ENCODE measurements around the gene OSBPL10.
"Not testable (repeated sequence)": the region's sequence is repeated elsewhere in the genome, so short reads cannot be mapped to it uniquely, and the experiment has no call there.

OSBPL10 gene

DNA sequence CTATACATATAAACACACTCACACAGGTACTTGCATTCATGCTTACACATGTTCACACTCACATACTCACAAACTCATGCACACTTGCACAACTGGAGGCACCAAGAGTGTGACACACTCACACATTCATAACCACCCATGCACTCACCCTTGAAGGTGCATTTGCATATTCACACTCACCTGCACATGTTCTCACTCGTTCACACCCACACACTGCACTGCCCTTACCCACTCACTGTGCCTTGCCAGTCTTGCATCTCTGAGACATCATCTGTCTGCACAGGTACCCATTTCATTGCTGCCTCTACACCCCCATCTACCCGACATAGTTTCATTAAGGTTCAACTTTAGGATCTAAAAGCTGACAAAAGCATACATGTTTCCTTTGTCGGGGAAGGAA lies 95.8 kb downstream of the OSBPL10 start:
- no peak for DNase-seq

DNA sequence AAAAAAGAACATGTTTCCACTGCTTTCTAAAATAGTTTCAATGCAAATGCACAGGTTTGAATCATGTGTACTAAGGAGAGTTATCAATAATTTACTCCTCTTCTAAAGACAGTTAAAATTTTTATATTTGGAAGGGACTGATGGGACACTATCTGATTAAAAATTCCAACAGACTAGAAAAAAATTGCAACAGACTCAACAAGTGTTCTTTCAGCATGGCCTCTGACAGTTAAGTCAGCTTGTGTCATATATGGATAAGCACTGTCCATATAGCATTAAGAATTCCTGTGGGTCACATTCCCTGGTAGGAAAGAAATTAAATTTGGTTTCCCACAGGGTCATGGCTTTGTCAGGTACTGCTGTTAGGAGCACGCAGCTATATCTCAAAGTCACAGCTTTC lies 96.8 kb downstream of the OSBPL10 start:
- no peak for DNase-seq

DNA sequence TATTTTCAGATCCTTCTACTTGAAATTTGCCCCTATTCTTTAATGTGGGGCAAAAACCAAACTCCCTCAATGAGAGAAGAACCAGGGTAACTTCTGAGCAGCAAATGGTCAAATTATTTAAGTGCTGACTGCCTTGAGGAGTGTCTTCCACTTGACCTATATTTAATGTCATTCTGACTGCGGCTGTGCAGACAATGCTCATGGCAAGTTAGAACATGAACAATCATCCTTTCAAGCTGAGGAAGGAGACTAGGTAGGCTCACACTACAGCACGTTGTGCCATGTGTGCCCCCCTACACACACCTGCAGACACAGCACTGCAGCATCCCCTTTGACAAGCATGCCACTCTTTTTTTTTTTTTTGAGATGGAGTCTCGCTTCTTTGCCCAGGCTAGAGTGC lies 98.2 kb downstream of the OSBPL10 start:
- no peak for DNase-seq

GRCh38 chr3:31882431-31882830 lies 98.6 kb downstream of the OSBPL10 start:
- DNase-seq, result no peak

- no peak for DNase-seq
Measured at GRCh38 chr3:31880482-31881078, 100.5 kb downstream of the OSBPL10 start.

- DNase-seq, result no peak
Measured at GRCh38 chr3:31880020-31880419, 101.0 kb downstream of the OSBPL10 start.

GRCh38 chr3:31879365-31879764 lies 101.7 kb downstream of the OSBPL10 start:
- no peak for DNase-seq

- DNase-seq, result no peak
Measured at GRCh38 chr3:31878231-31878838, 102.7 kb downstream of the OSBPL10 start.

DNA sequence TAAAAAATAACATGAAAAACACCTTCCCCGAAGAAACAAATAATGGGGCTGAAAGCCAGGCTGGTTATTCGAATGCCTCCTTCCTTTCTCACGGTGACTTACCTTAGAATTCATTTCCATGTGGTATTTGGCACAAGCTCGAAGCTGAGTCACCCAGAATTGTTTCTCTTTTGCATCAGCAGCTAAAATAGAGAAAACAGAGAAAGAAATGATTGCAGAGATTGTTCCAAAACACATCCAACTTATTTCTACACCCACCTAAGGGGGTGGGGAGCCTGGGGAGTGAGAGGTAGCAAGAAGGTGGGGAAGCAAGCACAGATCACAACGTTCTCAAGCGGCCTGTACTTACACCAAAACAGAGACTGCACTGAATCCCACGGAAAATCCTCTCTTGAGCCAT lies 104.7 kb downstream of the OSBPL10 start:
- no peak for DNase-seq

DNA sequence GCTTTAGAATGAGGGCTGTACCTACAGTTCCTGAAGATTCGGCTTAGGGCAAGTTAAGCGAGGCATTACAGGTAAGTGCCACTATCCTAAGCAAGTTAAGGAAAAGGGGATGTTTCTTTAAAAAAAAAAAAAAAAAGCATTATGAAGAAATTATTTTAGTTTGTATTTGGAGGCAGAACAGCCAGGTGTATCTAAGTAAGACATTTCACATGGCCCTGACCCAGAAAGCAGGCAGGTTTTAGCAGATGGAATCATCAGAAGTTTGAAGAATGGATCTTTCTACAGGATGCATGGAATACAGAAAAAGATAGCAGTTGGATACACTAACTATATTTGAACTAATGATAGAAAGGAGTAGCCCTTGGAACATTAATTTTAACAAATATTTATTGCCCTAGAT lies 105.6 kb downstream of the OSBPL10 start:
- DNase-seq, result no peak

- DNase-seq, result no peak
Measured at GRCh38 chr3:31873254-31873820, 107.7 kb downstream of the OSBPL10 start.

GRCh38 chr3:31871939-31872507 lies 109.0 kb downstream of the OSBPL10 start:
- DNase-seq, result no peak

- not testable (repeated sequence) for DNase-seq
Measured at GRCh38 chr3:31870111-31870510, 111.0 kb downstream of the OSBPL10 start.

GRCh38 chr3:31868236-31868635 lies 112.8 kb downstream of the OSBPL10 start:
- no peak for DNase-seq

GRCh38 chr3:31862666-31863279 lies 118.3 kb downstream of the OSBPL10 start:
- no peak for DNase-seq

GRCh38 chr3:31861826-31862225 lies 119.2 kb downstream of the OSBPL10 start:
- no peak for DNase-seq

DNA sequence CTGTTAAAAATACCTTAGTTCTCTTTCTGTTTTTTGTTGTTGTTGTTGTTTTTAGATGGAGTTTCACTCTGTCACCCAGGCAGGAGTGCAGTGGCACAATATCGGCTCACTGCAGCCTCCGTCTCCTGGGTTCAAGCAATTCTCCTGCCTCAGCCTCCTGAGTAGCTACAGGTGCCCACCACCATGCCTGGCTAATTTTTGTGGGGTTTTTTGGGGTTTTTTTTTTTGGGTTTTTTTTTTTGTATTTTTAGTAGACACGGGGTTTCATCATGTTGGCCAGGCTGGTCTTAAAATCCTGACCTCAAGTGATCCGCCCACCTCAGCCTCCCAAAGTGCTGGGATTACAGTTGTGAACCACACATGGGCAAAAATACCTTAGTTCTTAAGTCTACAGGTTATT lies 120.4 kb downstream of the OSBPL10 start:
- DNase-seq, result not testable (repeated sequence)

GRCh38 chr3:31859245-31859644 lies 121.8 kb downstream of the OSBPL10 start:
- no peak for DNase-seq

GRCh38 chr3:31858439-31858838 lies 122.6 kb downstream of the OSBPL10 start:
- no peak for DNase-seq

GRCh38 chr3:31853580-31853979 lies 127.5 kb downstream of the OSBPL10 start:
- DNase-seq, result no peak

DNA sequence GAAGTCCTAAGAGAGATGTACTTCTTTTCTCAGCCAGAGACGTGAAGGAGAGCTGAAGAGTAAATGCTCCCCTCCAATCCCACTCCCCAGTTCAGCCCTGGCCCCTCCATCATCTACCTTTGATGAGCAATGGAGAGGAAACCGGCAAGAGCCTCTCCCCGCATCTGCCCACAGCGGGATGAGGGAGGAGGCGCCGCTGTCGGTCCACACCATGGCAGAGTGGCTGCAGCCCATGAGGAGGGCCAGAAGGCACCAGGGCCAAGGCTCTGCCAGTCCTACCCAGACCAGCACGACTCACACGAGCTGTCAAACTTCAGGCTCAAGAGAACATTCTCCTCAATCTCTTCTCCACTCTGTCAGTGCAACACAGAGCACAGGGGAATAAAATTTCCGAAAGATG lies 129.8 kb downstream of the OSBPL10 start:
- no peak for DNase-seq

DNA sequence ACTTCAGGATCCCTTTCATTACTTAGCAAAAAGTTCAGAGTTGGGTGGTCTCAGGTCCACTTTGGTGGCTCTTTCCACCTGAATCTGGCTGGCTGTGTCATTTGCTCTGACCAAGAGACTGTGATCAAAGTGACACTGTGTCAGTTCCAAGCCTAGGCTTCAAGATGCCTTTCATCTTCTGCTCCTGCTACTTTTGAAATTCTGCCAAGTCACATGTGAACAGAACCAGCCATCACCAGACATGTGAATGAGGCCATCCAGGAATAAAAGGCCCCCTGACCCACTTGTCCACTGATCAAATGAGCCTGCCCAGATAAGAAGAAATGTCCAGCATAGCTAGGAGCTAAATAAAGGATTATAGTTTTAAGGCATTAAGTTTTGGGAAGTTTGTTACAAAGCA lies 132.2 kb downstream of the OSBPL10 start:
- no peak for DNase-seq

GRCh38 chr3:31848163-31848818 lies 132.8 kb downstream of the OSBPL10 start:
- DNase-seq, result no peak
